Inflammatory macrophage treated with lipopolysaccharide for 4 hours (primary cell): ENCODE measurements around the gene TNK1.

Experiments
- DNase-seq: peaks from one replicate; pipeline ENCODE4 v3.0.0-alpha.2; 2020

The TNK1 gene

GRCh38 chr17:7392696-7393612, 12.1 kb downstream of the TNK1 start:
- DNase-seq, result no peak

- no peak for DNase-seq
Observed at GRCh38 chr17:7393613-7394451, 12.9 kb downstream of the TNK1 start.

GRCh38 chr17:7394452-7395191, 13.7 kb downstream of the TNK1 start, which contains the start of gene PLSCR3:
Gene PLSCR3 (minus strand): TSS chr17:7394525. CDS start chr17:7394110, 415 bp downstream.
- DNase-seq, result peak; percentile 81

GRCh38 chr17:7396147-7396546, 15.3 kb downstream of the TNK1 start:
- DNase-seq, result no peak

GRCh38 chr17:7398612-7399011, 17.7 kb downstream of the TNK1 start:
- DNase-seq, result no peak

GRCh38 chr17:7403043-7403726, 22.3 kb downstream of the TNK1 start:
- DNase-seq, result no peak

- no peak for DNase-seq
Observed at GRCh38 chr17:7403727-7403976, 22.8 kb downstream of the TNK1 start.

- peak; percentile 100 for DNase-seq
Observed at GRCh38 chr17:7403977-7404736, 23.3 kb downstream of the TNK1 start, which contains the start of gene TMEM256. Gene TMEM256 (minus strand): TSS chr17:7404097. CDS start chr17:7404084, 13 bp downstream.

- DNase-seq, result no peak
Observed at GRCh38 chr17:7404737-7405349, 24.0 kb downstream of the TNK1 start.

GRCh38 chr17:7405350-7406234, 24.7 kb downstream of the TNK1 start:
- DNase-seq, result no peak

- DNase-seq, result no peak
Observed at GRCh38 chr17:7406235-7406825, 25.4 kb downstream of the TNK1 start.

GRCh38 chr17:7407082-7407481, 26.2 kb downstream of the TNK1 start:
- no peak for DNase-seq

- no peak for DNase-seq
Observed at GRCh38 chr17:7407485-7408251, 26.8 kb downstream of the TNK1 start, which contains the start of gene NLGN2. Gene NLGN2 (plus strand): TSS chr17:7407845. CDS start chr17:7408256, 411 bp downstream.

GRCh38 chr17:7408252-7408727, 27.4 kb downstream of the TNK1 start:
- DNase-seq, result no peak

GRCh38 chr17:7408863-7409262, 28.0 kb downstream of the TNK1 start:
- no peak for DNase-seq

- no peak for DNase-seq
Observed at GRCh38 chr17:7409716-7410115, 28.8 kb downstream of the TNK1 start.

- no peak for DNase-seq
Observed at GRCh38 chr17:7410634-7411426, 29.9 kb downstream of the TNK1 start.

GRCh38 chr17:7411427-7411750, 30.5 kb downstream of the TNK1 start:
- DNase-seq, result no peak
